GM23248 (cell line): ENCODE results near the gene RALGDS. TPM values are rescaled to one million over a fixed set of nuclear protein-coding genes. Genes with fewer than 3 reads are reported as not detected.
"Not testable (repeated sequence)": the region's sequence is repeated elsewhere in the genome, so short reads cannot be mapped to it uniquely, and the experiment has no call there.

Experiments used
- DNase-seq: peaks from one replicate; pipeline ENCODE4 v3.0.0-alpha.2; 2015
- H2AFZ ChIP-seq: fragments of 200-600 bp; sonication (generic); 2 replicates; pipeline ENCODE4 v1.6.1; 2016; ENCODE audit warnings: antibody characterized with exemption
- H3F3A ChIP-seq: fragments of 200-600 bp; sonication (generic); 2 replicates; pipeline ENCODE4 v1.6.1; 2016; ENCODE audit warnings: mild to moderate bottlenecking, antibody characterized with exemption, mixed run types; ENCODE audit not compliant: insufficient read depth
- H3K27ac ChIP-seq: fragments of 200-600 bp; sonication (generic); 2 replicates; pipeline ENCODE4 v1.5.1; 2016; ENCODE audit warnings: mild to moderate bottlenecking
- H3K27me3 ChIP-seq: fragments of 200-600 bp; sonication (generic); replicated peaks from 2 replicates; pipeline ENCODE4 v1.6.1; 2016; ENCODE audit warnings: mild to moderate bottlenecking; ENCODE audit not compliant: insufficient read depth
- H3K36me3 ChIP-seq: fragments of 200-600 bp; sonication (generic); 2 replicates; pipeline ENCODE4 v1.6.1; 2016; ENCODE audit warnings: low read depth, mild to moderate bottlenecking
- H3K4me1 ChIP-seq: fragments of 200-600 bp; sonication (generic); 2 replicates; pipeline ENCODE4 v1.6.1; 2016; ENCODE audit warnings: mild to moderate bottlenecking; ENCODE audit not compliant: insufficient read depth
- H3K4me2 ChIP-seq: fragments of 200-600 bp; sonication (generic); one replicate; pipeline ENCODE4 v1.6.1; 2016; ENCODE audit warnings: mild to moderate bottlenecking; ENCODE audit not compliant: unreplicated experiment
- H3K4me3 ChIP-seq: fragments of 200-600 bp; sonication (generic); 2 replicates; pipeline ENCODE4 v1.5.1; 2016; ENCODE audit warnings: mild to moderate bottlenecking
- H3K79me2 ChIP-seq: fragments of 200-600 bp; sonication (generic); 2 replicates; pipeline ENCODE4 v1.6.1; 2016; ENCODE audit warnings: mild to moderate bottlenecking; ENCODE audit not compliant: insufficient read depth
- H3K9ac ChIP-seq: fragments of 200-600 bp; sonication (generic); 2 replicates; pipeline ENCODE4 v1.6.1; 2016; ENCODE audit warnings: mild to moderate bottlenecking
- H3K9me2 ChIP-seq: fragments of 200-600 bp; sonication (generic); 2 replicates; pipeline ENCODE4 v1.6.1; 2016; ENCODE audit warnings: mixed run types, mild to moderate bottlenecking, moderate library complexity; ENCODE audit not compliant: insufficient read depth
- H3K9me3 ChIP-seq: fragments of 200-600 bp; sonication (generic); one replicate; pipeline ENCODE4 v1.6.1; 2017; ENCODE audit warnings: low read depth
- H4K20me1 ChIP-seq: fragments of 200-600 bp; sonication (generic); 2 replicates; pipeline ENCODE4 v1.6.0; 2016; ENCODE audit not compliant: insufficient read depth
- EZH2 ChIP-seq: fragments of 200-600 bp; sonication (generic); IDR thresholded peaks from 2 replicates; pipeline ENCODE4 v1.6.1; 2018; ENCODE audit warnings: antibody characterized with exemption, mild to moderate bottlenecking; ENCODE audit not compliant: insufficient read depth, poor library complexity, severe bottlenecking
- EZH2phosphoT487 ChIP-seq: fragments of 200-600 bp; sonication (generic); IDR thresholded peaks from 2 replicates; pipeline ENCODE4 v1.6.1; 2018; ENCODE audit warnings: antibody characterized with exemption, moderate library complexity, mild to moderate bottlenecking, low read depth; ENCODE audit not compliant: insufficient read depth
- WGBS, 2 experiments: methylation state at CpG; one replicate each; pipeline ENCODE4 v1.1.6; 2015 to 2017; ENCODE audit warnings: low lambda C conversion rate in 2 of 2, low coverage in 1 of 2; ENCODE audit errors: missing lambda C conversion rate in 2 of 2; 5-methylcytosine and 5-hydroxymethylcytosine counted together
- in situ Hi-C: fragments of 300-500 bp; cut with MboI; formaldehyde crosslinking; loops from 2 replicates; pipeline ENCODE4 v1.15.0; 2020
- polyA plus RNA-seq: library from polyadenylated mRNA; unstranded; fragments of >200 nt; fragmentation: Nextera tagmentation; extraction: Ambion mirVana; gene quantifications from 2 replicates; pipeline ENCODE4 v1.2.1, GENCODE V29; 2016
- total RNA-seq: library from RNA; depleted of rRNA; stranded (reverse); fragments of >200 nt; shearing (Covaris generic); gene quantifications from 2 replicates; pipeline ENCODE4 v1.2.3, GENCODE V29; 2014

The RALGDS gene
- total and polyA plus RNA-seq, 2 experiments from 2014 or later, result 8.9 to 21.7 TPM

GRCh38 chr9:133074111-133074651, 46.9 kb downstream of the RALGDS start:
- Histone ChIP-seq H3K36me3 (no peaks in the 10 kb centered on the region), H3K27ac (no peak overlapping the region), H2AFZ (no peak overlapping the region), H3K4me1 (peaks cover 29% of the 10 kb centered on the region), H4K20me1 (no peaks in the 10 kb centered on the region), H3K4me3 (no peak overlapping the region), H3K79me2 (no peaks in the 10 kb centered on the region), H3K4me2 (peak overlapping the region; percentile 25), H3K9ac (no peak overlapping the region), H3K27me3 (no peaks in the 10 kb centered on the region), H3K9me3 (no peaks in the 10 kb centered on the region), H3K9me2 (no peaks in the 10 kb centered on the region), H3F3A (peaks cover 36% of the 10 kb centered on the region)
- in situ Hi-C loops, result no loop called here
- peak; percentile 56 for DNase-seq
- TF ChIP-seq EZH2phosphoT487 (no peak), EZH2 (no peak)
- WGBS, 2 experiments, result 47 to 50% methylated on average over 8 of the region's 8 CpGs

DNA sequence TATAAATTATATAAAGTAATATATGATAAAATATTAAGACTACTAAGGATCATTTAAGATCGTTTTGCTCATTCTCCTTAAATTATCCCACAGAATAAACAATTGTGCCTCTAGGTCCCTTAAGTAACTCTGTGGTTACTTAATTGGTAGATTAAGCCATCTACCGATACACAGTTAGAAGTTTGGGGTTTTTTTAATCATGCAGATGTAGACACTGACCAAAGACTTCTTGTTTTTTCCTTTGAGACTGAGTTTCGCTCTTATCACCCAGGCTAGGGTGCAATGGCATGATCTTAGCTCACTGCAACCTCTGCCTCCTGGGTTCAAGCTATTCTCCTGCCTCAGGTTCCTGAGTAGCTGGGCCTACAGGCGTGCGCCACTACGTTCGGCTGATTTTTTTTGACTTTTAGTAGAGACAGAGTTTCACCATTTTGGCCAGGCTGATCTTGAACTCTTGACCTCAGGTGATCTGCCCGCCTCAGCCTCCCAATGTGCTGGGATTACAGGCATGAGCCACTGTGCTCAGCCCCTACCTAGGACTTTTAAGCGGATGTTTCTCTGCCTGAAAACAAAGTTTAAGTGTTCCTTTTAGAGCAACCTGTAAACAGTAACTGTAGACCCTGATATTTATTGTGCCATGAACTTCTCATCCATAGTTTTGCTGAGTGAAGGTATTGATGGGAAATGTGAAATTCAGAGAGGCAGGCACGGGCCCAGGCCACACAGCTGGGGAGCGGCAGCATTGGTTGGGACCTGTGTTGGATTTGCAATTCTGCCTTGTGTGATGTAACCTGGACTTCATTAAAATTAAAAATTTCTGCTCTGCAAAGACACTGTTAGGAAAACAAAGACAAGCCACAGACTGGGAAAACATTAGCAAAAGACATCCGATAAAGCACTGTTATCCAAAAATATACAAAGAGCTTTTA, 47.7 kb downstream of the RALGDS start:
- Histone ChIP-seq H3K27me3 (no peaks in the 10 kb centered on the region), H2AFZ (no peak overlapping the region), H4K20me1 (no peaks in the 10 kb centered on the region), H3K4me3 (no peak overlapping the region), H3K4me1 (peaks cover 29% of the 10 kb centered on the region), H3K36me3 (no peaks in the 10 kb centered on the region), H3K79me2 (no peaks in the 10 kb centered on the region), H3K9ac (no peak overlapping the region), H3K9me3 (no peaks in the 10 kb centered on the region), H3F3A (peaks cover 36% of the 10 kb centered on the region), H3K4me2 (no peak overlapping the region), H3K9me2 (no peaks in the 10 kb centered on the region), H3K27ac (no peak overlapping the region)
- no peak for DNase-seq
- TF ChIP-seq EZH2phosphoT487 (no peak), EZH2 (no peak)
- in situ Hi-C loops, result no loop called here
- 89 to 90% methylated on average over 12 of the region's 12 CpGs for WGBS, 2 experiments

GRCh38 chr9:133072210-133072609, 48.8 kb downstream of the RALGDS start:
- H3K9me2 ChIP-seq, DNase-seq, H3K9ac ChIP-seq, H4K20me1 ChIP-seq, in situ Hi-C loops, H3K27me3 ChIP-seq, H3K79me2 ChIP-seq, H2AFZ ChIP-seq, H3K9me3 ChIP-seq, H3K27ac ChIP-seq, H3K4me2 ChIP-seq, H3K4me3 ChIP-seq, H3K36me3 ChIP-seq: not testable (repeated sequence)
- Histone ChIP-seq H3K4me1 (peaks cover 29% of the 10 kb centered on the region), H3F3A (peaks cover 36% of the 10 kb centered on the region)
- WGBS, 2 experiments, result 87 to 93% methylated on average over 5 of the region's 5 CpGs

- Histone ChIP-seq H3K4me2 (no peak overlapping the region), H3K9ac (no peak overlapping the region), H4K20me1 (no peaks in the 10 kb centered on the region), H3K27me3 (no peaks in the 10 kb centered on the region), H3K79me2 (no peaks in the 10 kb centered on the region), H3K27ac (no peak overlapping the region), H3K4me3 (no peak overlapping the region), H3K36me3 (no peaks in the 10 kb centered on the region), H3K9me3 (no peaks in the 10 kb centered on the region), H3K4me1 (peaks cover 25% of the 10 kb centered on the region), H3F3A (peaks cover 30% of the 10 kb centered on the region), H2AFZ (no peak overlapping the region), H3K9me2 (no peaks in the 10 kb centered on the region)
- 86 to 97% methylated on average over 7 to 32 of the region's 33 CpGs for WGBS, 2 experiments
- TF ChIP-seq EZH2 (no peak), EZH2phosphoT487 (no peak)
- DNase-seq, result no peak
- in situ Hi-C loops, result no loop called here
These were observed 49.4 kb downstream of the RALGDS start for GRCh38 chr9:133071484-133072150.

- H3K4me2 ChIP-seq, H3K79me2 ChIP-seq, H3K36me3 ChIP-seq, H3K9me2 ChIP-seq, H2AFZ ChIP-seq, H3K27ac ChIP-seq, DNase-seq, H3K9ac ChIP-seq, in situ Hi-C loops, H3K4me3 ChIP-seq, H4K20me1 ChIP-seq, H3K9me3 ChIP-seq, H3K27me3 ChIP-seq: not testable (repeated sequence)
- WGBS, 2 experiments, result 93 to 95% methylated on average over 6 to 17 of the region's 31 CpGs
- Histone ChIP-seq H3F3A (peaks cover 23% of the 10 kb centered on the region; the same call in 1 of the 2 replicates), H3K4me1 (peaks cover 19% of the 10 kb centered on the region)
These were observed 50.1 kb downstream of the RALGDS start for GRCh38 chr9:133070985-133071384.

GRCh38 chr9:133070500-133070961, 50.5 kb downstream of the RALGDS start:
- H3K27me3 ChIP-seq, H3K4me2 ChIP-seq, H3K27ac ChIP-seq, DNase-seq, H3K9ac ChIP-seq, in situ Hi-C loops, H3K4me3 ChIP-seq, H4K20me1 ChIP-seq, H3K79me2 ChIP-seq, H3K9me2 ChIP-seq, H3K36me3 ChIP-seq, H2AFZ ChIP-seq, H3K9me3 ChIP-seq: not testable (repeated sequence)
- Histone ChIP-seq H3K4me1 (peaks cover 16% of the 10 kb centered on the region), H3F3A (peaks cover 19% of the 10 kb centered on the region; the same call in 1 of the 2 replicates)
- 87 to 89% methylated on average over 17 of the region's 17 CpGs for WGBS, 2 experiments
